OCI-LY1 (cell line): ENCODE results near the gene CACHD1.

Experiments used
- CTCF ChIP-seq: fragments of 200-600 bp; sonication (generic), shearing (Covaris generic); IDR thresholded peaks from 2 replicates; pipeline ENCODE4 v1.5.1; 2017; ENCODE audit warnings: mild to moderate bottlenecking, antibody characterized with exemption, low read length, moderate library complexity, mixed read lengths
- EZH2 ChIP-seq: fragments of 200-600 bp; sonication (generic), shearing (Covaris generic); IDR thresholded peaks from 2 replicates; pipeline ENCODE4 v1.8.0; 2017; ENCODE audit warnings: borderline replicate concordance, mixed run types, mild to moderate bottlenecking, antibody characterized with exemption, low read length, moderate library complexity, mixed read lengths

- TF ChIP-seq EZH2 = no peak
- no peak for TF ChIP-seq CTCF
Observed at GRCh38 chr1:64590316-64590715, 120.4 kb downstream of the CACHD1 start.
